ENCODE results near the gene TIAM2. TPM values are rescaled to one million over a fixed set of nuclear protein-coding genes. Genes with fewer than 3 reads are reported as not detected.

The TIAM2 gene
- total RNA-seq, 2 donors from 2014 or later = 9.3 to 10.3 TPM

DNA sequence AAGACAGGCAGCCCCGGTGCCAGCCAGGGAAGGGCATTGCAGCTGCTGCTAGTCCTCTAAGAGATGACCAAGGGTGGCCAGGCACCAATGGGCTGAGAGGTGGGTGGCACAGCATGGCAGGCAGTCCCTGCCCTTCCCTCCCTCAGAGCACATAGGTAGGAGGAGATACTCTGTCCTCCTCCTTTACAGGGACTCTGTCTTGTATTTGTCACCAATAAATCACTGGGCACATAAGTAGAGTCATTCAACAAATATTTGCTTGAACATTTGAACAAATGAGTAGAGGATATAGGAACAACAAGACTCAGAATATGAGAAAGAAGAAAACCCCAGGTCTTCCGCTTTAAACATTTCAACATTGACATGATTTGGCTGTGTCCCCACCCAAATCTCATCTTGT is 199.3 kb downstream of the TIAM2 start:
- Histone ChIP-seq H3K4me3 (no peak overlapping the region), H3K27me3 (no peaks in the 10 kb centered on the region), H3K9me3 (no peaks in the 10 kb centered on the region), H3K36me3 (no peaks in the 10 kb centered on the region), H3K4me1 (no peaks in the 10 kb centered on the region), H3K27ac (no peak overlapping the region)
- TF ChIP-seq, protein P1, sequence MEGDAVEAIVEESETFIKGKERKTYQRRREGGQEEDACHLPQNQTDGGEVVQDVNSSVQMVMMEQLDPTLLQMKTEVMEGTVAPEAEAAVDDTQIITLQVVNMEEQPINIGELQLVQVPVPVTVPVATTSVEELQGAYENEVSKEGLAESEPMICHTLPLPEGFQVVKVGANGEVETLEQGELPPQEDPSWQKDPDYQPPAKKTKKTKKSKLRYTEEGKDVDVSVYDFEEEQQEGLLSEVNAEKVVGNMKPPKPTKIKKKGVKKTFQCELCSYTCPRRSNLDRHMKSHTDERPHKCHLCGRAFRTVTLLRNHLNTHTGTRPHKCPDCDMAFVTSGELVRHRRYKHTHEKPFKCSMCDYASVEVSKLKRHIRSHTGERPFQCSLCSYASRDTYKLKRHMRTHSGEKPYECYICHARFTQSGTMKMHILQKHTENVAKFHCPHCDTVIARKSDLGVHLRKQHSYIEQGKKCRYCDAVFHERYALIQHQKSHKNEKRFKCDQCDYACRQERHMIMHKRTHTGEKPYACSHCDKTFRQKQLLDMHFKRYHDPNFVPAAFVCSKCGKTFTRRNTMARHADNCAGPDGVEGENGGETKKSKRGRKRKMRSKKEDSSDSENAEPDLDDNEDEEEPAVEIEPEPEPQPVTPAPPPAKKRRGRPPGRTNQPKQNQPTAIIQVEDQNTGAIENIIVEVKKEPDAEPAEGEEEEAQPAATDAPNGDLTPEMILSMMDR (IDR thresholded peaks at IDR 0.05) = no peak
- DNase-seq (ENCODE audit: low spot score) = no peak

DNA sequence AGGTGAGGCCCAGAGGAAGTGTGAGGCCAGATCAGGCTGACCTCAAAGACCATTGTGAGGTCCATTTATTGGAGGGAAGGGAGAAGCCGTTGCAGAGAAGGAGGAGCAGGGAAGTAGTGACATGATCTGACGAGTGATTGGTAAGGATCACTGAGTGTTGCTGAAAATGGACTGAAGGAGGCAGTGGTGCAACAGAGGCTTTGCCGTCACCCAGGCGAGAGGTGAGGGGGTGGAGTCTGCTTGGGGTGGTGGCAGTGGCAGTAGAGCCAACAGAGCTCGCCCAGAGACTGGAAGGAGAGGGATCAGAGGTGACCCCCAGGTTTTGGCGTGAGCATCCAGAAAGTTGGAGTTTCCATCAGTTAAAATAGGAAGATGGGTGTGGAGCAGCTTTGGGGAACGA is 200.8 kb downstream of the TIAM2 start:
- Histone ChIP-seq H3K4me1 (no peaks in the 10 kb centered on the region), H3K4me3 (no peak overlapping the region), H3K9me3 (no peaks in the 10 kb centered on the region), H3K27me3 (no peaks in the 10 kb centered on the region), H3K36me3 (no peaks in the 10 kb centered on the region), H3K27ac (no peak overlapping the region)
- TF ChIP-seq, protein P1 (IDR thresholded peaks at IDR 0.05) = no peak
- no peak for DNase-seq (ENCODE audit: low spot score)

DNA sequence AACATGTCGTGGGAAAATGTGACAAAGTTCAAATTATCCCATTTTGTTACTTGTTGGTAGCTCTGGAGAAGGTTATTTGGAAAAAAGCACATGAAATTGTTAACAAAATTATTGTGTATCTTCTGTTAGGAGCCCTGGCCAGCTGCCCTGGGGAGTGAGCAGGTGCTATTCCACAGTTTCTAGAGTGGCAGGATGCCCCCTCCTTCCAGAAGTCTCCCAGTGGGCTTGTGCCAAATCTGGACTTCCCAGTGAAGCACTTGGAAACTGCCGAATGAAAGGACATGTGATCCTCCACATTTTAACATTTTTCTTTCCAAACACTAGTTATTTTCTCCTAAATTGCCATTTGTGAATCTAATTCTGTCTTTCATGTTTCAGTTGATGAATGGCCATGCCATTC is 201.8 kb downstream of the TIAM2 start:
- TF ChIP-seq, protein P1 (IDR thresholded peaks at IDR 0.05) = no peak
- DNase-seq (ENCODE audit: low spot score) = no peak
- H3K4me1 ChIP-seq = no peaks in the 10 kb centered on the region

DNA sequence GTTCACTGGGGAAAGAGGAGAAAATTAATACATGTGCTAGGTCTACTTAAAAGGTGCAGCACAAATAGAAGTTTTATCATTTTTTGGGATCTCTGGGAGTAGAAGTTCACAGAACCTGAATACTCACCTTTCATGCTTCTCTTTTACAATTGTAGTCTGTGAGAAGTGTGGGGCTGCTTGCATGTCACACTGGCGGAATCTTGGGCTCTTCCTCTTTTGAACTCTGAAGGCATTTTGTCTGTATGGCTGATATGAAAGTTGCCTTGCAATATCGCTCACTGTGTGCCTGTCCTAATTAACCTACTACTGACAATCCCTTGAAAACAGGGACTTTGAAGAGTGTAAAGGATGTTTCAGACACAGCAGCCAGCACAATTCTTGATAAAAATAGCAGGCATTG is 202.8 kb downstream of the TIAM2 start:
- TF ChIP-seq, protein P1 (IDR thresholded peaks at IDR 0.05) = no peak
- H3K36me3 ChIP-seq = no peaks in the 10 kb centered on the region
- H3K4me1 ChIP-seq = no peaks in the 10 kb centered on the region
- no peaks in the 10 kb centered on the region for H3K9me3 ChIP-seq
- DNase-seq (ENCODE audit: low spot score) = no peak
- no peak overlapping the region for H3K4me3 ChIP-seq
- no peaks in the 10 kb centered on the region for H3K27me3 ChIP-seq
- H3K27ac ChIP-seq = no peak overlapping the region

More for the DNA sequence above, 201.8 kb downstream of the TIAM2 start:
- Histone ChIP-seq H3K36me3 (no peaks in the 10 kb centered on the region), H3K27ac (no peak overlapping the region), H3K9me3 (no peaks in the 10 kb centered on the region), H3K27me3 (no peaks in the 10 kb centered on the region), H3K4me3 (no peak overlapping the region)

DNA sequence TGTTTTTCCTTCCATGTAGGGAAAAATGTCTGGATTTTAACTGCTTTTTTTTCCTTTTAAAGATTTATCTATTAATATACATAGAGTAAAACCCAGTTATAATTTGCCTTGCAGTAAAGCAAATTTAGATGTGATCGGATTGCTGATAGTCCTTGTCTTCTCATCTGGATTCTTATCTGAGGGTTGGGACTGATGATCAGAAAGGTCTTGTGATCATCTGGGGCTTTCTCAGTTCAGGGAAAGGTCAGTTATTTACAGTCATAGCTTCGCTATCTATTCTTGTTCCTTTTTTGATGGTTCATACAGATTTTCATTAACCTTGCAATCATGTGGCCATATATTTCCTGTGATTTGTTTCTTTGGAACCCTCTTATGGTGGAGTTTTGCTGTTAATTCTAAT is 204.9 kb downstream of the TIAM2 start:
- TF ChIP-seq, protein P1 (IDR thresholded peaks at IDR 0.05) = no peak

DNA sequence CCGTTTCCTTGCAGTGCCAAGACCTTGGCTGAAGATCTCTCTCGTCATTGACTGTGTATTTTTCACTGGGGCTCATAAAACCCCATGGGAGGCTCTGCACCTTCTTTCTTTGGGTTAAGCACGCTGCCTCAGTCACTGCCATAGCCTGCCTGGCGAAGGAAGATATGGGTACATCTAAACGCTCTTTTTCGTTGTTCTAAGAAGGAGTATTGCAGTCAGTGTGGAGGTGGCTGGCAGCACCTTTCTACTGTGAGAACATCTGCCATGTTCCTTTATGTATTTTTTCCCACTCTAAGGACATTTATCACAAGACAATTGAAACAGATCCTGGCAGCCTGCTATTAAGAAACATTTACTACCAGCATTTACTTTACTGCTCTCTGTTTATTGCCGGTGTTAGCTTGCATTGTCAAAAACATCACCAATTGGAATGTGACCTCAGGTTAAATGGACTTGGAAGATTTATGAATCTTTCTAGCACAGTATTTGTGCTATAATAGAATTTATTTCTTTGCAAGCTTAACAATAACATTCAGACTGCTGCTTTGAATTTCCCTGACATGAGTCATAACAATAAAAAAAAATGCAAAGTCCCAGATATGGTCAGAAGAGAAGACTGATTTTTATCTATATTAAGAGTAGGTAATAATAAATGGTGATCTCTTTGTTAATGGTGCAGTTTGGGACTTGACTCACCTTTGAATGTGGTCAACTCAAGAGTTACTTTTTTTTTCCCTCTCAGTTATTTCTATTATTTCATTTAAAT is 206.5 kb downstream of the TIAM2 start:
- Histone ChIP-seq H3K4me1 (no peaks in the 10 kb centered on the region), H3K27me3 (no peaks in the 10 kb centered on the region), H3K36me3 (no peaks in the 10 kb centered on the region), H3K4me3 (no peak overlapping the region), H3K9me3 (no peaks in the 10 kb centered on the region), H3K27ac (no peak overlapping the region)
- DNase-seq (ENCODE audit: low spot score) = no peak
- TF ChIP-seq, protein P1 (IDR thresholded peaks at IDR 0.05) = no peak

More for the DNA sequence above, 204.9 kb downstream of the TIAM2 start:
- H3K27me3 ChIP-seq = no peaks in the 10 kb centered on the region
- H3K4me1 ChIP-seq = no peaks in the 10 kb centered on the region
- H3K27ac ChIP-seq = no peak overlapping the region
- no peaks in the 10 kb centered on the region for H3K36me3 ChIP-seq
- H3K4me3 ChIP-seq = no peak overlapping the region
- no peak for DNase-seq (ENCODE audit: low spot score)
- no peaks in the 10 kb centered on the region for H3K9me3 ChIP-seq

Measured in right atrium auricular region (tissue), 2 donors.